Neural progenitor cell (in vitro differentiated cells): ENCODE results near the gene N4BP2. TPM values are rescaled to one million over a fixed set of nuclear protein-coding genes. Genes with fewer than 3 reads are reported as not detected.
A peak's percentile ranks its signal among the peaks of the same experiment; 100 is the strongest.

Experiments
- DNase-seq: peaks from one replicate; pipeline ENCODE4 v3.0.0-alpha.2; 2016; ENCODE audit warnings: low spot score
- H2AFZ ChIP-seq: fragments of 200-600 bp; sonication (generic); replicated peaks from 2 replicates; pipeline ENCODE4 v1.6.1; 2016; ENCODE audit warnings: antibody characterized with exemption
- H3F3A ChIP-seq: fragments of 200-600 bp; sonication (generic); 2 replicates; pipeline ENCODE4 v1.6.1; 2016; ENCODE audit warnings: antibody characterized with exemption, low read depth
- H3K27ac ChIP-seq: fragments of 200-600 bp; sonication (generic); 2 replicates; pipeline ENCODE4 v1.5.1; 2016; ENCODE audit warnings: mild to moderate bottlenecking
- H3K27me3 ChIP-seq: fragments of 200-600 bp; sonication (generic); 2 replicates; pipeline ENCODE4 v1.6.1; 2016; ENCODE audit warnings: mild to moderate bottlenecking, moderate library complexity
- H3K36me3 ChIP-seq: fragments of 200-600 bp; sonication (generic); 2 replicates; pipeline ENCODE4 v1.5.1; 2016
- H3K4me1 ChIP-seq: fragments of 200-600 bp; sonication (generic); 2 replicates; pipeline ENCODE4 v1.6.1; 2016; ENCODE audit warnings: mixed run types
- H3K4me2 ChIP-seq: fragments of 200-600 bp; sonication (generic); 2 replicates; pipeline ENCODE4 v1.6.1; 2016
- H3K4me3 ChIP-seq: fragments of 200-600 bp; sonication (generic); 2 replicates; pipeline ENCODE4 v1.5.1; 2016
- H3K79me2 ChIP-seq: fragments of 200-600 bp; sonication (generic); 2 replicates; pipeline ENCODE4 v1.6.1; 2016; ENCODE audit warnings: low read depth
- H3K9ac ChIP-seq: fragments of 200-600 bp; sonication (generic); 2 replicates; pipeline ENCODE4 v1.6.1; 2016
- H3K9me3 ChIP-seq: fragments of 200-600 bp; sonication (generic); 2 replicates; pipeline ENCODE4 v1.5.1; 2016; ENCODE audit warnings: low read depth
- H4K20me1 ChIP-seq: fragments of 200-600 bp; sonication (generic); 2 replicates; pipeline ENCODE4 v1.6.1; 2016; ENCODE audit warnings: low read depth
- H3K27ac Mint-ChIP-seq: 3 replicates; pipeline ENCODE4 v1.8.0; 2021; ENCODE audit warnings: mixed read lengths
- H3K27me3 Mint-ChIP-seq: 2 replicates; pipeline ENCODE4 v1.8.0; 2022; ENCODE audit warnings: low read depth, mild to moderate bottlenecking, inconsistent platforms, moderate library complexity, mixed read lengths; ENCODE audit not compliant: insufficient read depth
- H3K36me3 Mint-ChIP-seq: 3 replicates; pipeline ENCODE4 v1.8.0; 2021; ENCODE audit warnings: mixed read lengths
- H3K4me1 Mint-ChIP-seq: 3 replicates; pipeline ENCODE4 v1.8.0; 2021; ENCODE audit warnings: mixed read lengths
- H3K4me3 Mint-ChIP-seq: 3 replicates; pipeline ENCODE4 v1.8.0; 2021; ENCODE audit warnings: mild to moderate bottlenecking, moderate library complexity, mixed read lengths
- H3K9me3 Mint-ChIP-seq: 3 replicates; pipeline ENCODE4 v1.8.0; 2020; ENCODE audit warnings: mixed read lengths
- EZH2 ChIP-seq: fragments of 200-600 bp; sonication (generic); IDR thresholded peaks from 2 replicates; pipeline ENCODE4 v1.6.1; 2017; ENCODE audit warnings: antibody characterized with exemption, mild to moderate bottlenecking, moderate library complexity
- EZH2phosphoT487 ChIP-seq: fragments of 200-600 bp; sonication (generic); IDR thresholded peaks from 2 replicates; pipeline ENCODE4 v1.6.1; 2017; ENCODE audit warnings: antibody characterized with exemption
- total RNA-seq: library from RNA; depleted of rRNA; stranded (reverse); fragments of >200 nt; gene quantifications from 2 replicates; pipeline ENCODE4 v1.2.3, GENCODE V29; 2015; ENCODE audit warnings: low replicate concordance
- TF ChIP-seq, protein P1 (sequence below): fragments of 200-600 bp; sonication (generic); IDR thresholded peaks from 2 replicates; pipeline ENCODE4 v1.5.1; 2017; ENCODE audit warnings: antibody characterized with exemption, mild to moderate bottlenecking

Gene N4BP2
- total RNA-seq, 1 donor from 2014 or later: 80.9 TPM

DNA sequence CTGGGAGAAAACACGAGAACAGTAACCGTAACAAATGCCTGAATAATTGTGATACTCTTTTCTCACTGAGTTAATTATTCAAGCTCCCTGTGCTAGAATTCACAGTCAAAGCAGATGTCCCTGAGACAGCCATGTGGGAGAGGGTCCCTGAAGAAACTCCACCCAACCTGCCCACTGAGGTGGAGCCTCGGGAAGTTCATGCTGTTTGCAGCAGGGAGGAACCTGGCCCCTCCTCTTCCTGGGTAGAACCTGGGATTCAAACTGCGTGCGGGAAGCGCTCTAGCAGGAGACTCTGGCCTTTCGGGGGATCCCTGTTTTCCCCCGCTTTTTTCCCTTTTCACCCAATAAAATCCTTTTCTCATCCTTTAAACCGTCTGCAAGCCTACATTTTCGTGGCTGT lies 120.0 kb downstream of the N4BP2 start:
- H3K27ac ChIP-seq: no peak overlapping the region

GRCh38 chr4:40177591-40177990 lies 120.9 kb downstream of the N4BP2 start:
- peaks cover 4% of the 10 kb centered on the region for H3F3A ChIP-seq
- H3K27me3 ChIP-seq: no peaks in the 10 kb centered on the region
- no peak overlapping the region for H2AFZ ChIP-seq
- H3K4me3 Mint-ChIP-seq: no peak overlapping the region
- no peaks in the 10 kb centered on the region for H3K36me3 ChIP-seq
- H3K9me3 Mint-ChIP-seq: no peaks in the 10 kb centered on the region
- no peaks in the 10 kb centered on the region for H3K9me3 ChIP-seq
- no peak for DNase-seq
- H3K27me3 Mint-ChIP-seq: peaks cover 6% of the 10 kb centered on the region
- peaks cover 11% of the 10 kb centered on the region for H3K4me1 ChIP-seq
- H3K4me3 ChIP-seq: no peak overlapping the region
- no peaks in the 10 kb centered on the region for H4K20me1 ChIP-seq
- H3K79me2 ChIP-seq: no peaks in the 10 kb centered on the region
- H3K4me2 ChIP-seq: no peak overlapping the region
- TF ChIP-seq, protein P1, sequence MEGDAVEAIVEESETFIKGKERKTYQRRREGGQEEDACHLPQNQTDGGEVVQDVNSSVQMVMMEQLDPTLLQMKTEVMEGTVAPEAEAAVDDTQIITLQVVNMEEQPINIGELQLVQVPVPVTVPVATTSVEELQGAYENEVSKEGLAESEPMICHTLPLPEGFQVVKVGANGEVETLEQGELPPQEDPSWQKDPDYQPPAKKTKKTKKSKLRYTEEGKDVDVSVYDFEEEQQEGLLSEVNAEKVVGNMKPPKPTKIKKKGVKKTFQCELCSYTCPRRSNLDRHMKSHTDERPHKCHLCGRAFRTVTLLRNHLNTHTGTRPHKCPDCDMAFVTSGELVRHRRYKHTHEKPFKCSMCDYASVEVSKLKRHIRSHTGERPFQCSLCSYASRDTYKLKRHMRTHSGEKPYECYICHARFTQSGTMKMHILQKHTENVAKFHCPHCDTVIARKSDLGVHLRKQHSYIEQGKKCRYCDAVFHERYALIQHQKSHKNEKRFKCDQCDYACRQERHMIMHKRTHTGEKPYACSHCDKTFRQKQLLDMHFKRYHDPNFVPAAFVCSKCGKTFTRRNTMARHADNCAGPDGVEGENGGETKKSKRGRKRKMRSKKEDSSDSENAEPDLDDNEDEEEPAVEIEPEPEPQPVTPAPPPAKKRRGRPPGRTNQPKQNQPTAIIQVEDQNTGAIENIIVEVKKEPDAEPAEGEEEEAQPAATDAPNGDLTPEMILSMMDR: no peak
- no peak for TF ChIP-seq EZH2
- no peak for TF ChIP-seq EZH2phosphoT487
- no peak overlapping the region for H3K27ac ChIP-seq
- H3K9ac ChIP-seq: no peak overlapping the region
- no peak overlapping the region for H3K27ac Mint-ChIP-seq
- no peaks in the 10 kb centered on the region for H3K36me3 Mint-ChIP-seq
- peaks cover 33% of the 10 kb centered on the region for H3K4me1 Mint-ChIP-seq

More for the DNA sequence above, 120.0 kb downstream of the N4BP2 start:
- no peaks in the 10 kb centered on the region for H3K9me3 ChIP-seq
- peak overlapping the region; percentile 82 for H2AFZ ChIP-seq
- H3K36me3 ChIP-seq: no peaks in the 10 kb centered on the region
- Mint-ChIP-seq H3K27me3 (peaks cover 6% of the 10 kb centered on the region), H3K4me1 (peaks cover 29% of the 10 kb centered on the region), H3K4me3 (peak overlapping the region; percentile 34), H3K36me3 (no peaks in the 10 kb centered on the region), H3K27ac (peak overlapping the region; percentile 84), H3K9me3 (no peaks in the 10 kb centered on the region)
- H3K9ac ChIP-seq: no peak overlapping the region
- H3K79me2 ChIP-seq: no peaks in the 10 kb centered on the region
- H3K4me2 ChIP-seq: no peak overlapping the region
- peaks cover 4% of the 10 kb centered on the region for H3F3A ChIP-seq
- H4K20me1 ChIP-seq: no peaks in the 10 kb centered on the region
- H3K4me1 ChIP-seq: peaks cover 11% of the 10 kb centered on the region
- H3K4me3 ChIP-seq: no peak overlapping the region
- TF ChIP-seq, protein P1: no peak
- TF ChIP-seq EZH2phosphoT487: no peak
- no peak for TF ChIP-seq EZH2
- no peaks in the 10 kb centered on the region for H3K27me3 ChIP-seq
- no peak for DNase-seq

- Histone ChIP-seq H3K4me2 (no peak overlapping the region), H3K79me2 (no peaks in the 10 kb centered on the region), H2AFZ (peak overlapping the region; percentile 12), H3K4me3 (no peak overlapping the region), H3K27me3 (no peaks in the 10 kb centered on the region), H3K9me3 (no peaks in the 10 kb centered on the region), H3F3A (no peaks in the 10 kb centered on the region), H4K20me1 (no peaks in the 10 kb centered on the region), H3K36me3 (no peaks in the 10 kb centered on the region), H3K4me1 (peaks cover 11% of the 10 kb centered on the region), H3K9ac (no peak overlapping the region), H3K27ac (no peak overlapping the region)
- DNase-seq: no peak
- Mint-ChIP-seq H3K27me3 (peaks cover 3% of the 10 kb centered on the region), H3K4me1 (peaks cover 33% of the 10 kb centered on the region), H3K9me3 (no peaks in the 10 kb centered on the region), H3K4me3 (no peak overlapping the region), H3K36me3 (no peaks in the 10 kb centered on the region), H3K27ac (no peak overlapping the region)
- TF ChIP-seq, protein P1: no peak
- no peak for TF ChIP-seq EZH2phosphoT487
- TF ChIP-seq EZH2: no peak
Observed at GRCh38 chr4:40178672-40179071, 122.0 kb downstream of the N4BP2 start.
